Smooth muscle cell (in vitro differentiated cells): ENCODE data around the gene SLC35D3. TPM values are rescaled to one million over a fixed set of nuclear protein-coding genes. Genes with fewer than 3 reads are reported as not detected.
"Not testable (repeated sequence)": the region's sequence is repeated elsewhere in the genome, so short reads cannot be mapped to it uniquely, and the experiment has no call there.

Source experiments
- DNase-seq: peaks from one replicate; lab custom pipeline; 2025; ENCODE audit not compliant: unreplicated experiment; lab: John Stamatoyannopoulos, UW
- H2AFZ ChIP-seq: fragments of 200-600 bp; sonication (generic); 2 replicates; pipeline ENCODE4 v1.6.0; 2016; ENCODE audit warnings: antibody characterized with exemption, low read depth, mild to moderate bottlenecking
- H3F3A ChIP-seq: fragments of 200-600 bp; sonication (generic); 2 replicates; pipeline ENCODE4 v1.6.0; 2017; ENCODE audit warnings: antibody characterized with exemption, low read depth
- H3K27ac ChIP-seq: fragments of 200-600 bp; sonication (generic); 2 replicates; pipeline ENCODE4 v1.5.1; 2016; ENCODE audit warnings: low read depth, mild to moderate bottlenecking
- H3K27me3 ChIP-seq: fragments of 200-600 bp; sonication (generic); 2 replicates; pipeline ENCODE4 v1.6.1; 2016; ENCODE audit warnings: low read depth, mild to moderate bottlenecking
- H3K36me3 ChIP-seq: fragments of 200-600 bp; sonication (generic); 2 replicates; pipeline ENCODE4 v1.5.1; 2016; ENCODE audit warnings: low read depth
- H3K4me1 ChIP-seq: fragments of 200-600 bp; sonication (generic); 2 replicates; pipeline ENCODE4 v1.5.1; 2016; ENCODE audit warnings: low read depth
- H3K4me2 ChIP-seq: fragments of 200-600 bp; sonication (generic); 2 replicates; pipeline ENCODE4 v1.6.0; 2016; ENCODE audit warnings: mild to moderate bottlenecking
- H3K4me3 ChIP-seq: fragments of 200-600 bp; sonication (generic); 2 replicates; pipeline ENCODE4 v1.5.1; 2016; ENCODE audit warnings: mild to moderate bottlenecking
- H3K79me2 ChIP-seq: fragments of 200-600 bp; sonication (generic); 2 replicates; pipeline ENCODE4 v1.6.0; 2016; ENCODE audit warnings: low read depth, mild to moderate bottlenecking
- H3K9ac ChIP-seq: fragments of 200-600 bp; sonication (generic); 2 replicates; pipeline ENCODE4 v1.6.0; 2016; ENCODE audit warnings: low read depth
- H3K9me3 ChIP-seq: fragments of 200-600 bp; sonication (generic); replicated peaks from 2 replicates; pipeline ENCODE4 v1.5.1; 2016; ENCODE audit warnings: low read depth
- H4K20me1 ChIP-seq: fragments of 200-600 bp; sonication (generic); 2 replicates; pipeline ENCODE4 v1.6.0; 2016; ENCODE audit warnings: low read depth
- CTCF ChIP-seq: fragments of 200-600 bp; sonication (generic); IDR thresholded peaks from 2 replicates; pipeline ENCODE4 v1.5.1; 2017; ENCODE audit warnings: borderline replicate concordance, mild to moderate bottlenecking, antibody characterized with exemption; ENCODE audit not compliant: insufficient read depth, poor library complexity, severe bottlenecking
- WGBS: methylation state at CpG from one replicate; pipeline ENCODE4 v1.1.7; 2016; ENCODE audit warnings: low lambda C conversion rate; 5-methylcytosine and 5-hydroxymethylcytosine counted together
- polyA plus RNA-seq: library from polyadenylated mRNA; unstranded; fragments of >200 nt; fragmentation: Nextera tagmentation; extraction: Ambion mirVana; gene quantifications from 2 replicates; pipeline ENCODE4 v1.2.1, GENCODE V29; 2016
- total RNA-seq: library from RNA; depleted of rRNA; stranded (reverse); fragments of >200 nt; gene quantifications from 2 replicates; pipeline ENCODE4 v1.2.3, GENCODE V29; 2014

Gene SLC35D3
- total and polyA plus RNA-seq, 2 experiments from 2014 or later, result not detected

GRCh38 chr6:136932599-136932998 lies 10.5 kb downstream of the SLC35D3 start:
- H2AFZ ChIP-seq, result no peak overlapping the region
- H3K36me3 ChIP-seq, result no peaks in the 10 kb centered on the region
- H3K27me3 ChIP-seq, result peaks cover 25% of the 10 kb centered on the region
- no peaks in the 10 kb centered on the region for H3K4me1 ChIP-seq
- H3K9me3 ChIP-seq, result no peaks in the 10 kb centered on the region
- H4K20me1 ChIP-seq, result no peaks in the 10 kb centered on the region
- no peaks in the 10 kb centered on the region for H3K79me2 ChIP-seq
- no peak overlapping the region for H3K9ac ChIP-seq
- H3K4me3 ChIP-seq, result no peak overlapping the region
- no peak for DNase-seq
- no peaks in the 10 kb centered on the region for H3F3A ChIP-seq
- H3K4me2 ChIP-seq, result no peak overlapping the region
- H3K27ac ChIP-seq, result no peak overlapping the region
- TF ChIP-seq CTCF, result no peak
- 81% methylated on average over 2 of the region's 2 CpGs for WGBS

- TF ChIP-seq CTCF, result no peak
- Histone ChIP-seq H3K4me2 (no peak overlapping the region), H4K20me1 (no peaks in the 10 kb centered on the region), H3K36me3 (no peaks in the 10 kb centered on the region), H3K27ac (peak overlapping the region; percentile 13), H2AFZ (no peak overlapping the region), H3K27me3 (no peaks in the 10 kb centered on the region), H3K9ac (no peak overlapping the region), H3K9me3 (no peaks in the 10 kb centered on the region), H3K4me1 (peaks cover 11% of the 10 kb centered on the region), H3K79me2 (no peaks in the 10 kb centered on the region), H3F3A (no peaks in the 10 kb centered on the region), H3K4me3 (no peak overlapping the region)
- WGBS, result 51% methylated on average over 1 of the region's 1 CpG
- DNase-seq, result no peak
Measured at GRCh38 chr6:136945072-136945471, 23.0 kb downstream of the SLC35D3 start.

GRCh38 chr6:136945711-136946121 lies 23.6 kb downstream of the SLC35D3 start:
- Histone ChIP-seq H3K27me3 (no peaks in the 10 kb centered on the region), H3K9me3 (no peaks in the 10 kb centered on the region), H4K20me1 (no peaks in the 10 kb centered on the region), H3K4me2 (no peak overlapping the region), H3K4me1 (peaks cover 11% of the 10 kb centered on the region), H3K36me3 (no peaks in the 10 kb centered on the region), H3K9ac (no peak overlapping the region), H3F3A (peaks cover 3% of the 10 kb centered on the region), H3K4me3 (no peak overlapping the region), H2AFZ (no peak overlapping the region), H3K27ac (peak overlapping the region; percentile 22), H3K79me2 (no peaks in the 10 kb centered on the region)
- no peak for TF ChIP-seq CTCF
- WGBS, result 56% methylated on average over 4 of the region's 4 CpGs
- no peak for DNase-seq

- Histone ChIP-seq H3K27ac (no peak overlapping the region), H3K4me3 (no peak overlapping the region), H3K27me3 (no peaks in the 10 kb centered on the region), H3K9ac (no peak overlapping the region), H3K9me3 (no peaks in the 10 kb centered on the region), H4K20me1 (no peaks in the 10 kb centered on the region), H3K4me2 (no peak overlapping the region), H3K4me1 (peaks cover 11% of the 10 kb centered on the region), H3K36me3 (no peaks in the 10 kb centered on the region), H3F3A (peaks cover 3% of the 10 kb centered on the region), H3K79me2 (no peaks in the 10 kb centered on the region), H2AFZ (no peak overlapping the region)
- TF ChIP-seq CTCF, result no peak
- 51% methylated on average over 8 of the region's 9 CpGs for WGBS
- DNase-seq, result no peak
Measured at GRCh38 chr6:136947037-136947436, 24.9 kb downstream of the SLC35D3 start.

- DNase-seq, H3K27ac ChIP-seq, H3F3A ChIP-seq, H3K36me3 ChIP-seq, H2AFZ ChIP-seq, H3K27me3 ChIP-seq, H3K9me3 ChIP-seq, H4K20me1 ChIP-seq, H3K9ac ChIP-seq, H3K79me2 ChIP-seq, H3K4me2 ChIP-seq, H3K4me3 ChIP-seq: not testable (repeated sequence)
- H3K4me1 ChIP-seq, result peaks cover 11% of the 10 kb centered on the region
- 90% methylated on average over 3 of the region's 3 CpGs for WGBS
Measured at GRCh38 chr6:136949957-136950356, 27.9 kb downstream of the SLC35D3 start.
